DMS 273 (cell line): ENCODE measurements around the gene BRAF.
"Not testable (repeated sequence)": the region's sequence is repeated elsewhere in the genome, so short reads cannot be mapped to it uniquely, and the experiment has no call there.

Experiments used
- DNase-seq: peaks from one replicate; lab custom pipeline; 2025; ENCODE audit not compliant: unreplicated experiment; lab: John Stamatoyannopoulos, UW

The BRAF gene

GRCh38 chr7:140924821-140925421 lies at the start of gene BRAF:
Gene BRAF (minus strand): TSS chr7:140924929. CDS start chr7:140924703, 226 bp downstream.
- peak; percentile 98 for DNase-seq

DNA sequence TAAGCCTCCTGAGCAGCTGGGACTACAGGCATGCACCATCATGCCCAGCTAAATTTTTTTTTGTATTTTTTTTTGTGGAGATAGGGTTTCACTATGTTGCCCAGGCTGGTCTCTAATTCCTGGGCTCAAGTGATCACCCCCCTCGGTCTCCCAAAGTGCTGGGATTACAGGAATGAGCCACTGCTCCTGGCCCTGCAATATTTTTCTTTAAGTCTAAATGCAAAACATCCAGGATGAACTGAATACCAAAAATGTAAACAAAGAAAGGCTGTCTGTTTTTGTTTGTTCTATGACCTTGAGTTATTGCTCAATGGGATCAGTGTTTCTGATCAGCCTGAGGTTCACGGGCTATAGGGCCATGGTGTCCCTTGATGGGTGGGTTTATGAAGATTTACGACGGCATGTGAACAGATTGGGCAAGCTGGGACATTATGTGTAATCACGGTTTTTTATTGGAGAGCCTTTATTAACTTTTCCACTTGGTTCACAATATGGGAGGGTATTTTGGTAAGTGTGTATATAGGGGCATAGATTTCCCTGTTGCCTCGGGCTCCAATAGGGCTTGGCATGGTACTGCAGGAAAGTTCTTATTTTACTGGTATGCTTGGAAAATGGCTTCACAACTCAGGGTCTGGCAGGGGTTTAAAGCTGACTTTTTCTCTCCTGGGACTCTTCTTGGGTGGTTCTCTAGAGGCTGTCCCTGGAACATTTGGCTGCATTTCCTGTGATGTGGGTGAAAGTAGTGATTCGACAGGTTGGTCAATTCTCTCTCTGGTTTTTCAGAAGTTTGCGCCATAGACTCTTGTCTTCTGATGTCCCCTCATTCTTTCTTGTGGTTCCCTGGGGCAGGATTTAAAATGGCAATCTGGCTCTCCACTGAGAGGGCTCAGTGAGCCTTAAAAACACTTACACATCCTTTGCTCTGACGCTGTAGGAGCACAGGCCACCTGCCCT lies 48.4 kb upstream of the BRAF start:
- peak; percentile 53 for DNase-seq

GRCh38 chr7:140972344-140972743 lies 47.6 kb upstream of the BRAF start:
- no peak for DNase-seq

DNA sequence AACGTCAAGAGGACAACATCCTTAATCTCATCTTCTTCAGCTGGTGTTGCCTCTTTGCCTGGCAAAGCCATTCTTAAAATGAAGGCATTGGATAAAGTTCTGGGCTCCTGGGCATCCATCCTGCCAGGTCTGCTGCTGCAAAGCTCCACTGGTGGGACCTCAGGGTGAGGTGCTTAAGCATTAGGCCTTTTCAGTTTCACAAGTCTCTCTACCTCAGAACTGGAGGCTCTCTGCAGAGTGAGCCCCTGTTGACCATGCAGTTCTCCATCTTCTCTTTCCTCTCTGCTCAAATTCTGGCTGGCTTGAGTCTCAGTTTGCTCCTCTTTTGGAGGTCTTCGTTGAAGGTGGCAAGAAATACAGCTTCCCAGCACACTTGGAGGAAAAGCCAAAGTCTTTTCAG lies 42.7 kb upstream of the BRAF start:
- DNase-seq: no peak

DNA sequence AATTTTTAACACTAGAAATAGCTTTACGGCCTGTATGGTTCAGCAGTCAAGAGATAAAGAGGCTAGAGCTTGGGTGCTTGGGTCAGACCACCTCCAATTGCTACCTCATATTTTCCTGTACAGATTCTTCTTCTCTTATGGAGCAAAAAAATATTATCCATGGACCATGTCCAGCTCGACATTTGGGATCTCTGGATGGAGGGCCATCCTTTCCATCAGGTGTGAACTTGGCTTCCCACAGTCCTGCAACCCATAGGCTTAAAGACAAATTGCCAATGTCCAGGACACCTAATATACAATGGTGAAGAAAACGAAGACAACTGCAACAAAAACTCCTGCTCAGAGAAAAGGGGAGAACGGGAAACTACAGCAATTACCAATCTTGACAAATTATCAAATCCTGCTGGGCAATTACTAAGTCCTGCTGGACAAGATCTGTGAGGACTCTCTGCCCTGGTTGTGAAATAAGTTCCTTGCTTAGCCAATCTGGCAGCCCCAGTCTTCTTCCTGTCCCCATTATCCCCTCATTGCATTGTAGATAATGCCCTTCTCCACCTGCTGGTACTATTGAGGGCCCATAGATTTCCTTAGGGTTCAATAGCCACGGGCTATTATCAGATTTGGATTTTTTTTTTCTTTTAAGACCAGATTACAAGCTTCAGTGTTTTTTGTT lies 42.0 kb upstream of the BRAF start:
- no peak for DNase-seq

DNA sequence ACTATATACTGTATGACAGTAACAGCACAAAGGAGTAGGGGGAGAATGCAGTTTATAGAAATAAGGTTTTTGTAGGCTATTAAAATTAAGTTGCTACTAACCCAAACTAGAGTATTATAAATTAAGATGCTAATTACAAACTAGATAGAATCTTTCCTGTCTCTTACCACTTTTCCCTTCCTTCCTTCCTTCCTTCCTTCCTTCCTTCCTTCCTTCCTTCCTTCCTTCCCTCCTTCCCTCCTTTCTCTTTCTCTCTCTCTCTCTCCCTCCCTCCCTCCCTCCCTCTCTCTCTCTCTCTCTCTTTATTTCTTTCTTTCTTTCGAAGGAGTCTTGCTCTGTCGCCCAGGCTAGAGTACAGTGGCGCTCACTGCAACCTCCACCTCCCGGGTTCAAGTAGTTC lies 36.4 kb upstream of the BRAF start:
- DNase-seq: no peak

DNA sequence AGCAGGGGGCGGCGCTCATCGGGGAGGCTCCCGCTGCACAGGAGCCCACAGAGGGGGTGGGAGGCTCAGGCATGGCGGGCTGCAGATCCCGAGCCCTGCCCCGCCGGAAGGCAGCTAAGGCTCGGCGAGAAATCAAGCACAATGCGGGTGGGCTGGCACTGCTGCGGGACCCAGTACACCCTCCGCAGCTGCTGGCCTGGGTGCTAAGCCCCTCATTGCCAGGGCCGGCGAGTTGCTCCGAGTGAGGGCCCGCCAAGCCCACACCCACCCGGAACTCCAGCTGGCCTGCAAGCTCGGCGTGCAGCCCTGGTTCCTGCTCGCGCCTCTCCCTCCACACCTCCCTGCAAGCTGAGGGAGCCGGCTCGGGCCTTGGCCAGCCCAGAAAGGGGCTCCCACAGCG lies 32.3 kb upstream of the BRAF start:
- not testable (repeated sequence) for DNase-seq

GRCh38 chr7:140945940-140946339 lies 21.2 kb upstream of the BRAF start:
- no peak for DNase-seq

- not testable (repeated sequence) for DNase-seq
Observed at GRCh38 chr7:140942242-140942641, 17.5 kb upstream of the BRAF start.

DNA sequence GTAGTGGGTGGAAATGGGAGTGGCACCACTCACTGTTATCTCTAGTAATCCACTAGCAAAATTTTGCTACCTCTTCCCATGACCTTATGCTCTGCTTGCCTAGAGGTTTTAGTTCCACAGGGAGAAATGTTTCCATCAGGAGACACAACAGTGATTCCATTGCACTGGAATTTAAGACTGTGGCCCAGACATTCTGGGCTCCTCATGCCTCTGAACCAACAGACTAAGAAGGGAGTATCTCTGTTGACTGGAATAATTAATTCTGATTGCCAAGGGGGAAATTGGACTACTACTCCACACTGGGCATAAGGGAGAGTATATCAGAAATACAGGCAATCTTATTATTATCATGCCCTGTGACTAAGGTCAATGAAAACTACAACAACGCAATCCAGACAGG lies 16.2 kb upstream of the BRAF start:
- DNase-seq: no peak

GRCh38 chr7:140937702-140938264 lies 13.1 kb upstream of the BRAF start:
- no peak for DNase-seq

DNA sequence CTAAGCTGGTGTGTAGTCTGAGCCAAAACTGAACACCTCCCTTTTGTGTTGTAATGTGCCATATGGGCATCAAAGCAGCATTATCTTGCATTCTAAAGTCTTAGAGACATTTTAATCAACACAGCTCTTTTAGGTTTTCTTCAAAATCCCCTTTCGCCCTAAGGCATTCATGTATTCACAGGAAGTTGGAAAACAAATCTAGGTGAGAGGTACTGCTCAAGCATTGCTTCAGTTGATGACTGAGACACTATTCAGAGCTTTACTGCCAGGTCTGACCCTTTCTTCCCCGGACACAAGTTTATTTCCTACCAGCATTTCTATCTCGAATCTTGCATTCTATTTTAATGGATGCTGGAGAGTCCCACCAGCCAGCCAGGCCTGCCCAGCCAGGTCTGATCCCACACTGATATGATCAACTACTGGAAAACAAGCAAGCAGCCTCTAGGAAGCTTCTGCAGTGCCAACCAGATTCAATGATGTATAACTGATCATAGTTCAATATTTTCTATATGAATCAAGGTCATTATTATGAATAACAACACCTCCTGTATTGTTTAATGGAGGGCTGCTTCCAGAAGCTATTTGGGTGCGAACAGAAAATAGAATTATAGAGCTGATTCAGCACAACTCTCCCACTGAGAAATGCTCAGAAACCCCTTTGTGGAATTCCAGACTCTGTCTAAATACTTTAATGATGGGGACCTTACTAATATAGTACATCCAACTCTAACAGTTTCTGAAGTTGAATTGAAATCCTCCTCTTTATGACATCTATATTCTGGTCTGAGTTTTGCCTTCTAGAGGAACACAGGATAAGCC lies 4.0 kb upstream of the BRAF start:
- DNase-seq: no peak

GRCh38 chr7:140927945-140928344 lies 3.2 kb upstream of the BRAF start:
- not testable (repeated sequence) for DNase-seq

DNA sequence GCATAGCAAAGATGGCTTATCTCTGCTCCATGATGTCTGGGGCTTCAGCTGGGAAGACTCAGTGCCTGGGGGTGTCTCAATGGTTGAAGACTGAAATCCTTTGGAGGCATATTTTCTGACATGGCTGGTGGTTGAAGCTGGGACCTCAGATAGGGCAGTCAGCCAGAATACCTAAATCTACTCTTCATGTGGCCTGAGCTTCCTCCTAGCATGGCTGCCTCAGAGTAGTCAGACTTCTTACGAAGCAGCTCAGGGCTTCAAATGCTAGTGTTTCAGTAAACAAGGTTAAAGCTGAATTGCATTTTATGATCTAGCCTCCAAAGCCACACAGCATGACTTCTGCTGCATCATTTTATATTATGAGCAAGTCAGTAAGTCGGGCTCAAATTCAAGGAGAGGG lies 2.6 kb upstream of the BRAF start:
- DNase-seq: no peak

GRCh38 chr7:140926021-140926817 lies 1.5 kb upstream of the BRAF start:
- DNase-seq: no peak

GRCh38 chr7:140924019-140924820 lies 509 bp downstream of the BRAF start:
- peak; percentile 93 for DNase-seq

GRCh38 chr7:140923358-140924006 lies 1.2 kb downstream of the BRAF start:
- DNase-seq: peak; percentile 68

DNA sequence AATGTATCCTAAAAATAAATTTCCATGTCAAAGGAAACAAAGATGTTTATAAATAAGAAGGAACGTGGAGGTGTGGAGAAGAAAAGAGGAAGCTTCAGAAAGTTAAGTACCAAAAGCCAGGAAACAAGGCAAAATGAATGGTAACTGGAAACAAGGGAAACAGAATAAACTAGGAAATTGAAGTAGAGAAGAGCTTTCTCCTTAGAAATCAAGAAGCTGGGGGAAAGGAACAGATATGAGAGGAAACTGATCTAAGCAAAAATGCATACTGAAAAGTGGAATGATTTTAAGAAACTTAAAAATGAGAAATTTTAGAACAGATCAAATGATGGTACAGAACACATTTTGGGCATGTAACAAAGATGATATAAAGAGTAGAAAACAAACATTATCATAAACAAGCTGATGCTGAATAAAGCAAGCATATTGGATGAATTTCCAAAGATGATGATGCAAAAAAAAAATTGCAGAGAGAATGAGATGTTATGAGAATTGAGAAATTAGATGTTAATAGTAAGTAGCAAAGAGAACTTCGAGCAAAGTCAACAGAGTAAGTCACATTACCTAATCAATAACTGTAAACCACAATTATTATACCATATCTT lies 1.9 kb downstream of the BRAF start:
- no peak for DNase-seq
